GM12878 (cell line): ENCODE data around the gene DIS3L2. TPM values are rescaled to one million over a fixed set of nuclear protein-coding genes. Genes with fewer than 3 reads are reported as not detected.

Source experiments
- ATAC-seq: fragments of 200-7000 bp; cut with Tn5 transposase; 3 replicates; pipeline ENCODE4 v1.9.1; 2020; ENCODE audit warnings: mild to moderate bottlenecking, moderate library complexity
- BruUV-seq: library from RNA; stranded (reverse); fragments of 400-500 nt; replicated peaks from 2 replicates; lab custom pipeline; 2021; lab: Mats Ljungman, UMichigan
- CTCF ChIA-PET: fragments of 300-600 bp; sonication (Branson Sonifier 250); formaldehyde crosslinking; extraction: SDS; loops from one replicate; lab custom pipeline; 2021; ENCODE audit warnings: inconsistent platforms; lab: Yijun Ruan, JAX
- POLR2A ChIA-PET: fragments of 350-600 bp; formaldehyde crosslinking; extraction: SDS; loops from one replicate; lab custom pipeline; 2021; ENCODE audit warnings: inconsistent platforms; lab: Charles Lee
- RAD21 ChIA-PET: fragments of 300-600 bp; sonication (Branson Sonifier 250); formaldehyde crosslinking; loops from one replicate; lab custom pipeline; 2023; ENCODE audit warnings: antibody characterized with exemption; ENCODE audit not compliant: unreplicated experiment; lab: Charles Lee
- SMC1A ChIA-PET: fragments of 300-600 bp; sonication (Branson Sonifier 250); formaldehyde crosslinking; loops from one replicate; lab custom pipeline; 2023; ENCODE audit not compliant: unreplicated experiment, uncharacterized antibody; lab: Charles Lee
- DNase-seq: peaks from one replicate; pipeline ENCODE4 v3.0.0-alpha.2; 2011; ENCODE audit warnings: low read depth, low spot score
- FAIRE-seq: peaks from 3 replicates; lab custom pipeline; 2011; peaks lifted over from hg19 to GRCh38; lab: Jason Lieb, UNC
- H2AFZ ChIP-seq: 2 replicates; pipeline ENCODE4 v1.6.0; 2011; ENCODE audit warnings: low read depth, low read length, control low read depth; ENCODE audit not compliant: control insufficient read depth
- H3K27ac ChIP-seq: 2 replicates; pipeline ENCODE4 v1.5.1; 2011; ENCODE audit warnings: control low read depth; ENCODE audit not compliant: control insufficient read depth, insufficient read depth
- H3K27me3 ChIP-seq, 2 experiments: replicated peaks in 1 of 2; 2 replicates each; pipeline versions ENCODE4 v1.6.0 to v1.6.1; 2011; ENCODE audit warnings: low read length in 1 of 2; ENCODE audit not compliant: control insufficient read depth in 2 of 2, insufficient read depth in 2 of 2
- H3K36me3 ChIP-seq, 2 experiments: 2 replicates each; pipeline ENCODE4 v1.5.1; 2011; ENCODE audit warnings: low read length in 1 of 2; ENCODE audit not compliant: control insufficient read depth in 2 of 2, insufficient read depth in 2 of 2
- H3K4me1 ChIP-seq: 2 replicates; pipeline ENCODE4 v1.6.1; 2011; ENCODE audit warnings: mild to moderate bottlenecking, low read length, moderate library complexity, mixed read lengths; ENCODE audit not compliant: control insufficient read depth, insufficient read depth
- H3K4me2 ChIP-seq: 2 replicates; pipeline ENCODE4 v1.6.0; 2011; ENCODE audit warnings: control low read depth; ENCODE audit not compliant: control insufficient read depth, insufficient read depth
- H3K4me3 ChIP-seq: fragments of 200-600 bp; sonication (generic); 2 replicates; pipeline ENCODE4 v1.5.1; 2016
- H3K79me2 ChIP-seq: 2 replicates; pipeline ENCODE4 v1.6.0; 2011; ENCODE audit warnings: low read length; ENCODE audit not compliant: control insufficient read depth, insufficient read depth
- H3K9ac ChIP-seq: 2 replicates; pipeline ENCODE4 v1.8.0; 2011; ENCODE audit warnings: low read length, control low read depth, mixed read lengths; ENCODE audit not compliant: control insufficient read depth, insufficient read depth
- H3K9me3 ChIP-seq: replicated peaks from 3 replicates; pipeline ENCODE4 v1.5.1; 2011; ENCODE audit warnings: mild to moderate bottlenecking, low read length; ENCODE audit not compliant: control insufficient read depth, insufficient read depth
- H4K20me1 ChIP-seq: 2 replicates; pipeline ENCODE4 v1.6.0; 2011; ENCODE audit not compliant: control insufficient read depth, insufficient read depth
- GABPA ChIP-seq: IDR thresholded peaks from 2 replicates; pipeline ENCODE4 v1.6.1; 2014; ENCODE audit warnings: antibody characterized with exemption, low read depth, mild to moderate bottlenecking, inconsistent platforms
- MTA3 ChIP-seq: IDR thresholded peaks from 2 replicates; pipeline ENCODE4 v1.6.1; 2012; ENCODE audit warnings: low read length, inconsistent platforms, borderline replicate concordance
- NBN ChIP-seq: fragments of 450-650 bp; IDR thresholded peaks from 2 replicates; pipeline ENCODE4 v1.6.1; 2016
- POU2F2 ChIP-seq: IDR thresholded peaks from 3 replicates; pipeline ENCODE4 v1.6.1; 2011; ENCODE audit warnings: low read depth, mild to moderate bottlenecking, low read length, borderline replicate concordance
- SPI1 ChIP-seq: IDR thresholded peaks from 2 replicates; pipeline ENCODE4 v1.6.1; 2011; ENCODE audit warnings: low read depth, mild to moderate bottlenecking, low read length, moderate library complexity, borderline replicate concordance; ENCODE audit not compliant: insufficient read depth
- TCF12 ChIP-seq: IDR thresholded peaks from 2 replicates; pipeline ENCODE4 v1.6.1; 2011; ENCODE audit warnings: low read depth, mild to moderate bottlenecking, low read length
- YY1 ChIP-seq: IDR thresholded peaks from 2 replicates; pipeline ENCODE4 v1.6.1; 2011; ENCODE audit warnings: low read depth, mild to moderate bottlenecking, low read length
- ZBTB11 ChIP-seq: fragments of 450-650 bp; formaldehyde crosslinking; IDR thresholded peaks from 2 replicates; pipeline ENCODE4 v1.5.0; 2022; ENCODE audit warnings: mild to moderate bottlenecking, missing genetic modification characterization
- ZNF24 ChIP-seq: fragments of 450-650 bp; IDR thresholded peaks from 2 replicates; pipeline ENCODE4 v1.6.1; 2017; ENCODE audit warnings: antibody characterized with exemption, mild to moderate bottlenecking
- ZNF384 ChIP-seq: IDR thresholded peaks from 2 replicates; pipeline ENCODE4 v1.6.1; 2012; ENCODE audit warnings: low read depth, mild to moderate bottlenecking, low read length, improper control_type of control experiment, borderline replicate concordance
- WGBS: methylation state at CpG from one replicate; pipeline ENCODE4 v1.1.6; 2016; ENCODE audit warnings: low lambda C conversion rate; ENCODE audit not compliant: insufficient replicate concordance, insufficient coverage; ENCODE audit errors: missing lambda C conversion rate; 5-methylcytosine and 5-hydroxymethylcytosine counted together
- in situ Hi-C: fragments of 300-500 bp; cut with MboI; formaldehyde crosslinking; loops from 9 replicates; pipeline ENCODE4 v1.14.3; 2018; ENCODE audit warnings: mixed read lengths
- intact Hi-C: fragments of 100-400 bp; cut with micrococcal nuclease; formaldehyde crosslinking; loops from one replicate; pipeline ENCODE4 v1.14.2; 2022; ENCODE audit not compliant: unreplicated experiment
- polyA plus RNA-seq, 11 experiments: library from polyadenylated mRNA; depleted of rRNA in 4 of 11; unstranded in 6 of 11; stranded (reverse) in 5 of 11; fragments of >200 nt; fragmentation: Nextera tagmentation in 4 of 11; fragmentation: Illumina TruSeq in 1 of 11; extraction: Ambion mirVana in 4 of 11; extraction: Trizol in 1 of 11; gene quantifications; 1 replicate in 1 of 11; 2 replicates in 10 of 11; pipeline versions ENCODE4 v1.2.1 to v1.2.3, GENCODE V29; 2011 to 2016; ENCODE audit warnings: inconsistent platforms in 2 of 11, missing spikeins in 2 of 11, low read depth in 1 of 11
- total RNA-seq, 4 experiments: library from RNA; depleted of rRNA in 3 of 4; stranded (reverse); fragments of >200 nt in 3 of 4; fragmentation: Illumina TruSeq in 1 of 4; extraction: Trizol in 1 of 4; gene quantifications; 2 replicates each; pipeline versions ENCODE4 v1.2.1 to v1.2.3, GENCODE V29; 2013 to 2021
- TF ChIP-seq, protein P1 (sequence below): IDR thresholded peaks from 2 replicates; pipeline ENCODE4 v1.6.1; 2012; ENCODE audit warnings: mild to moderate bottlenecking, low read depth, low read length

DIS3L2 gene
- total and polyA plus RNA-seq, 10 of the 15 experiments (the other 5 are each of a cell fraction or from before 2014, with no cell fraction given): 3.5 to 27.1 (median 16.0) TPM

DNA sequence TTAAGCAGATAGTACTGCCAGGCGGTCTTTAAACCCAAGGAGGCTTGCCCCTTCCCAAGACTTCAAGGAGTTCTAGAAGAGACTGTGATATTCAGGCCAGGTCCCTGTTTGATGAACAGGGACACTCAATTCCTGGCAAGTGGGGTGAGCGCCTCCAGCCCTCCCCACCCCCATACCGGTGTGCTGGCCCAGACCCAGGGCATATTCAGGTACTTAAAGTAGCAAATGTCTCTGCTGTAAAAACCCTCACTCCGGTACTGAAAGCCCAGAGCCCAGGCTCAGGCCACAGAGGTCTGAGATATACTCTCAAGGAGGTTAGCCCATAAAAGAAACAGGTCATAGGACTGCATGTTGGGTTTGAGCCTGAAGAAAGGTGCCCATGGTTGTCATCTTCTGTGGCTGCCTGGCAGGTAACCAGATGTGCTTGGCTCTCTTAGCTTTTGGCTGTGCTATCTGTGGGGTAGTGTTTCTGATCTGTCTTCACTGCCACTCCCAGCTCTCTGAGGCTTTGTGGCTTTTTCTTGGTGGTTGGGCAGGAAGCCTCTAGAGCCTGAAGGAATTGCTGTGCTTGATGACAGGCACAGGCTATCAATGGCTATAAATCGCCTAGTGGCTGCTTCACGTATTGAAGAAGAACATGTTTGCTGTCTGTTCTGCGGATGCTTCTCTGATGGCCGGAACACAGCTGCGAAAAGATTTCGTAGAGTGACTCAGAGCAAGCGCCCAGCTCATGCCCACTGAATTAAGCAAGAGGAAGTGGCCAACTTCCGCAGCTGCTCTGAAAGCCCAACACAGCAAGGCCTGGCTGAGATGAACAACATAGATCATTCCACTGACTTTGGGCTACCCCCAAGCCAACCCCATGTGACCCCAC lies 353.8 kb downstream of the DIS3L2 start (continued):
- TF ChIP-seq SPI1: peak; percentile 84
- no peak for TF ChIP-seq MTA3
- TF ChIP-seq ZNF384: no peak

GRCh38 chr2:232315923-232316299 lies 354.4 kb downstream of the DIS3L2 start:
- ChIA-PET CTCF (interaction anchor here (0.6 to 2.4 kb wide), 7 partner anchors 8 to 639 kb away, joined by 3 to 7 read pairs (median 5); no protein-coding TSS in a partner anchor), SMC1A (interaction anchor here (1.2 kb wide), 1 partner anchor 24 kb away, joined by 6 read pairs; no protein-coding TSS in a partner anchor), POLR2A (no interaction called here)
- BruUV-seq: no TSS peak
- H3K4me2 ChIP-seq: no peak overlapping the region
- intact Hi-C loops: no loop called here
- H3K4me1 ChIP-seq: peaks cover 15% of the 10 kb centered on the region
- H4K20me1 ChIP-seq: no peaks in the 10 kb centered on the region
- peaks cover 2% of the 10 kb centered on the region; the same call in 2 of the 3 replicates for H3K9me3 ChIP-seq
- no peak overlapping the region for H3K9ac ChIP-seq
- no peaks in the 10 kb centered on the region for H3K79me2 ChIP-seq
- no peaks in the 10 kb centered on the region; a peak in 1 of 4 replicates for H3K36me3 ChIP-seq
- H2AFZ ChIP-seq: peak overlapping the region; percentile 61
- ATAC-seq (no peak), FAIRE-seq (no peak)
- H3K27ac ChIP-seq: no peak overlapping the region
- TF ChIP-seq POU2F2 (no peak), NBN (no peak), YY1 (0 out of 2 replicates have a peak, but pooled peaks have one; percentile 3), GABPA (no peak), TCF12 (no peak), ZBTB11 (no peak), ZNF24 (no peak)
- TF ChIP-seq, protein P1, sequence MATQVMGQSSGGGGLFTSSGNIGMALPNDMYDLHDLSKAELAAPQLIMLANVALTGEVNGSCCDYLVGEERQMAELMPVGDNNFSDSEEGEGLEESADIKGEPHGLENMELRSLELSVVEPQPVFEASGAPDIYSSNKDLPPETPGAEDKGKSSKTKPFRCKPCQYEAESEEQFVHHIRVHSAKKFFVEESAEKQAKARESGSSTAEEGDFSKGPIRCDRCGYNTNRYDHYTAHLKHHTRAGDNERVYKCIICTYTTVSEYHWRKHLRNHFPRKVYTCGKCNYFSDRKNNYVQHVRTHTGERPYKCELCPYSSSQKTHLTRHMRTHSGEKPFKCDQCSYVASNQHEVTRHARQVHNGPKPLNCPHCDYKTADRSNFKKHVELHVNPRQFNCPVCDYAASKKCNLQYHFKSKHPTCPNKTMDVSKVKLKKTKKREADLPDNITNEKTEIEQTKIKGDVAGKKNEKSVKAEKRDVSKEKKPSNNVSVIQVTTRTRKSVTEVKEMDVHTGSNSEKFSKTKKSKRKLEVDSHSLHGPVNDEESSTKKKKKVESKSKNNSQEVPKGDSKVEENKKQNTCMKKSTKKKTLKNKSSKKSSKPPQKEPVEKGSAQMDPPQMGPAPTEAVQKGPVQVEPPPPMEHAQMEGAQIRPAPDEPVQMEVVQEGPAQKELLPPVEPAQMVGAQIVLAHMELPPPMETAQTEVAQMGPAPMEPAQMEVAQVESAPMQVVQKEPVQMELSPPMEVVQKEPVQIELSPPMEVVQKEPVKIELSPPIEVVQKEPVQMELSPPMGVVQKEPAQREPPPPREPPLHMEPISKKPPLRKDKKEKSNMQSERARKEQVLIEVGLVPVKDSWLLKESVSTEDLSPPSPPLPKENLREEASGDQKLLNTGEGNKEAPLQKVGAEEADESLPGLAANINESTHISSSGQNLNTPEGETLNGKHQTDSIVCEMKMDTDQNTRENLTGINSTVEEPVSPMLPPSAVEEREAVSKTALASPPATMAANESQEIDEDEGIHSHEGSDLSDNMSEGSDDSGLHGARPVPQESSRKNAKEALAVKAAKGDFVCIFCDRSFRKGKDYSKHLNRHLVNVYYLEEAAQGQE: no peak
- TF ChIP-seq, all 136 proteins: peak for 1
- Histone ChIP-seq H3K4me3 (no peak overlapping the region), H3K27me3 (no peaks in the 10 kb centered on the region)
- no peak for DNase-seq
- 85% methylated on average over 8 of the region's 8 CpGs for WGBS
- RAD21 ChIA-PET: no interaction called here
- in situ Hi-C loops: no loop called here
